ENCODE results near the gene GNG12. TPM values are rescaled to one million over a fixed set of nuclear protein-coding genes. Genes with fewer than 3 reads are reported as not detected.
A peak's percentile ranks its signal among the peaks of the same experiment; 100 is the strongest.

Gene GNG12
- total and polyA plus RNA-seq, 12 donors, result 15.3 to 121 (median 84.7) TPM

- DNase-seq, result no peak
- WGBS, 4 donors, result 91 to 93% (median 92%) methylated on average over 1 of the region's 1 CpG
- intact Hi-C loops (cut with DNase I), result no loop called here
- peak overlapping the region in 1 of 5 donors; percentile 56 for H3K27ac ChIP-seq
- TF ChIP-seq CTCF (IDR thresholded peaks at IDR 0.05) (no peak), POLR2A (IDR thresholded peaks at IDR 0.05) (no peak)
- H3K4me3 ChIP-seq, result no peak overlapping the region
- H3K9me3 ChIP-seq (replicated peaks in 1 of 3), result no peaks in the 10 kb centered on the region
- H3K36me3 ChIP-seq (replicated peaks in 1 of 2), result no peaks in the 10 kb centered on the region
- peaks cover 0 to 11% of the 10 kb centered on the region in 2 donors for H3K4me1 ChIP-seq (replicated peaks in 1 of 2)
- H3K27me3 ChIP-seq, result no peaks in the 10 kb centered on the region
Observed at GRCh38 chr1:67879485-67879884, 46.2 kb upstream of the GNG12 start.

- 82 to 95% (median 92%) methylated on average over 2 of the region's 2 CpGs for WGBS, 4 donors
- H3K4me3 ChIP-seq, result no peak overlapping the region
- TF ChIP-seq CTCF (IDR thresholded peaks at IDR 0.05), result no peak
- TF ChIP-seq POLR2A (IDR thresholded peaks at IDR 0.05), result no peak
- H3K4me1 ChIP-seq (replicated peaks in 1 of 2), result peaks cover 0 to under 1% of the 10 kb centered on the region in 2 donors
- intact Hi-C loops (cut with DNase I), result no loop called here
- H3K9me3 ChIP-seq (replicated peaks in 1 of 3), result no peaks in the 10 kb centered on the region
- no peaks in the 10 kb centered on the region for H3K36me3 ChIP-seq (replicated peaks in 1 of 2)
- DNase-seq, result no peak
- no peaks in the 10 kb centered on the region for H3K27me3 ChIP-seq
- H3K27ac ChIP-seq, result no peak overlapping the region
Observed at GRCh38 chr1:67874501-67875111, 41.3 kb upstream of the GNG12 start.

GRCh38 chr1:67869233-67869632 lies 36.0 kb upstream of the GNG12 start:
- Histone ChIP-seq H3K36me3 (replicated peaks in 1 of 2) (no peaks in the 10 kb centered on the region), H3K4me1 (replicated peaks in 1 of 2) (no peaks in the 10 kb centered on the region), H3K4me3 (no peak overlapping the region), H3K27ac (no peak overlapping the region), H3K9me3 (replicated peaks in 1 of 3) (no peaks in the 10 kb centered on the region), H3K27me3 (no peaks in the 10 kb centered on the region)
- intact Hi-C loops (cut with DNase I), result no loop called here
- 49 to 70% (median 54%) methylated on average over 1 of the region's 1 CpG for WGBS, 4 donors
- DNase-seq, result no peak
- no peak for TF ChIP-seq CTCF (IDR thresholded peaks at IDR 0.05)
- TF ChIP-seq POLR2A (IDR thresholded peaks at IDR 0.05), result no peak

GRCh38 chr1:67863637-67864036 lies 30.4 kb upstream of the GNG12 start:
- H3K9me3 ChIP-seq (replicated peaks in 1 of 3), result no peaks in the 10 kb centered on the region
- TF ChIP-seq CTCF (IDR thresholded peaks at IDR 0.05) (no peak), POLR2A (IDR thresholded peaks at IDR 0.05) (no peak)
- DNase-seq, result no peak
- H3K4me3 ChIP-seq, result no peak overlapping the region
- intact Hi-C loops (cut with DNase I), result no loop called here
- H3K4me1 ChIP-seq (replicated peaks in 1 of 2), result no peaks in the 10 kb centered on the region
- WGBS, 4 donors, result 73 to 100% (median 96%) methylated on average over 2 of the region's 2 CpGs
- no peaks in the 10 kb centered on the region for H3K36me3 ChIP-seq (replicated peaks in 1 of 2)
- no peak overlapping the region for H3K27ac ChIP-seq
- H3K27me3 ChIP-seq, result no peaks in the 10 kb centered on the region

All from adrenal gland (tissue), 12 donors.